HS-27A (cell line): Measurements from ENCODE around the gene POLR3K.

Source experiments
- DNase-seq: peaks from one replicate; pipeline ENCODE4 v3.0.0-alpha.2; 2012; ENCODE audit warnings: low read depth, missing footprints

Gene POLR3K

DNA sequence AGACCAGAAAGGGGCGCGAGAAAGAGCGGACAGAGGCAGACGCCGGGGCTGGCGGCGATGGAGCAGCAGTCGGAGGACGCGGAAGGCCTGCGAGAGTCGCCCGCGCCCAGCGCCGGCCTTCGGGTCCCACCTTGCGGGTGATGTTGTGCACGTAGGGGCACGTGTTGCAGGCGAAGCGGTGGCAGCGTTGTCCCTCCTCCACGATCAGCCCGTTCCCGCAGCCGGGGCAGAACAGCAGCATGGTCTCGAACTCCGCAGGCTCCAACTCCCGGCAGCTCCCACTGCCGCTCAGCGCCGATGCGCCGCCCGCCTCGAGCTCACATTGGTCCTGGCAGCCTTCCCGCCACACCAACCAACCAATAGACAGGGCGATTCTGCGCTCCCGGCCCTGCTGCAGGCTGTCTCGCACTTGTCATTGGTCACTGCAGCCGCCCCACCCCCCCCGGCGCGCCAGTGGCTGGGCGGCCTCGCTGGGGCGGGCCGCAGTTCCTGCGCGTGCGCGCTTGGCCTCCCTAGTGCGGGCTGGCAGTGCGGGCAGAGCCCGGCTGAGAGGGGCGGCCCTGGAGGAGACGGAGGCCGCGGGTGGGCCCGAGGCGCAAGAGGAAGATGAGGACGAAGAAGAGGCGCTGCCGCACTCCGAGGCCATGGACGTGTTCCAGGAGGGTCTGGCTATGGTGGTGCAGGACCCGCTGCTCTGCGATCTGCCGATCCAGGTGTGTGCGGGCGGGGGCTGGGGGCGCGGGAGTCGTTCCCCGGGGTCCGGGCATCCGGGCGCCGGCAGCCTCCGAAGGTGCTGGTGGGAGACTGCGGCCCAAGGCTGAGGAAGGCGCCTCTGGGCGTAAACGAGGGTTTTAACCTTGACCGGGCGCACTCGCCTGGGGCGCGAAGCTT lies at the start of gene POLR3K, which contains the start of gene SNRNP25:
Gene POLR3K (minus strand): TSS at position 263 of the 891 bp plus-strand sequence. CDS start 22 bp downstream, at position 241.
Gene SNRNP25 (plus strand): TSS at position 483 of the 891 bp plus-strand sequence. CDS start 189 bp downstream, at position 672.
- peak; percentile 86 for DNase-seq

- DNase-seq = no peak
These were observed 48.9 kb upstream of the POLR3K start for GRCh38 chr16:102060-102855.

DNA sequence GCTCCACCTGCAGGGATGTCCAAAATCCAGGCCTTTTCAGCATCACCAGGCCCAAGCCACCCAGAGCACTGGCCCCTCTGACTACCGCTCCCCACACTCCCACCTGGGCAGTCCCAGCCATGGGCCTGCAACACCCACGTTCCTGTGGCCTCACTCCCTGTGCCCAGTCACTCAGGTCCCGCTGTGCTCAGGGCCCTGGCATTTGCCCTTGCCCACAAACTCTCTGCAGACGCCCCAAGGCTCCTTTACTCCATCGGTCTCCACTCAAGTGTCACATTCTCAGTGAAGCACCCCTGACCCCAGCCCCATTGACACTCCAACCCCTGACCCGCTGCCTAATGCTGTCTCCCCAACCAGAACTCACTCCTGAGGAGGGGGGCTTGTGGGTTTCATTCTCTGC lies 48.2 kb upstream of the POLR3K start:
- no peak for DNase-seq

DNA sequence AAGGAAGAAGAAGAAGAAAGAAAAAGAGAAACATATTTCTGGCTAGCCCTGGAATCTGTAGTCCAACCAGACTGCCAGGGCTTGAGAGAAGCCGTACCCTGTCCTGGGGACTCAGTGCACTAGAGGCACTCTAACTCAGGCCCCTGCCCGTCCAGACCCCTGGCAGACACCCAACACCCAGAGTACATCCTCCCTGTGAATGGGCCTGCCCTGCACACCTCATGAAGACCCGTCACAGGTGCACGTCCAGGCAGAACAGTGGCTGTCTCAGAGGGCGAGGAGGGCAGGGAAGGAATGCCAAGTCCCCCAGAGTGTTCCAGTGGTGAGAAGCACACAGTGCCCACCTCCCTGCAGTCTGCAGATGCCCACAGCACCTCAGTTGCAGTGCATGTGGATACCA lies 47.6 kb upstream of the POLR3K start:
- DNase-seq = no peak

DNA sequence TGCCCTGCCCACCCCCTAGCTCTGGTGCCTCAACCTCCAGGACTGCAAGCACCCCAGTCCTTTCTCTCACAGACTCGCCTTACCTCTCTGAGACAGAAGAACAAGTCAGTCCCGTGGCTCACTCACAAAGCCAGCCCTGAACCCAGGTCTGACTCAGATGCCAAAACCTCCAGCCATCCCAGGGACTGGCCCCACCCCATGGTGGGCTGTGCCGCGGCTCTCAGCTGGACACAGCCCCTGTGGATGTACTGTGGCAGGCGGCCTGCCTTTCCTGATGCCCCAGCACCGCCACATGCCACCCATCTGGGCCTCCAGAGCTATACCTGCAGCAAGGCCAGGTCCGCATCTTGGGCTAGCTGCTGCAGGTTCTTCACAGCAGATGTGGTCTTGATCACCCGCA lies 44.4 kb upstream of the POLR3K start:
- DNase-seq = no peak

GRCh38 chr16:96935-97381 lies 43.5 kb upstream of the POLR3K start:
- DNase-seq = no peak

- no peak for DNase-seq
These were observed 41.5 kb upstream of the POLR3K start for GRCh38 chr16:94918-95265.

GRCh38 chr16:92431-93339 lies 39.3 kb upstream of the POLR3K start:
- no peak for DNase-seq

GRCh38 chr16:91484-91883 lies 38.1 kb upstream of the POLR3K start:
- no peak for DNase-seq

GRCh38 chr16:89391-90302 lies 36.2 kb upstream of the POLR3K start:
- no peak for DNase-seq

GRCh38 chr16:88613-89012 lies 35.2 kb upstream of the POLR3K start:
- DNase-seq = no peak

GRCh38 chr16:86483-86952 lies 33.1 kb upstream of the POLR3K start:
- DNase-seq = no peak

GRCh38 chr16:85865-86264 lies 32.5 kb upstream of the POLR3K start:
- DNase-seq = no peak

GRCh38 chr16:85407-85782 lies 32.0 kb upstream of the POLR3K start:
- DNase-seq = no peak

GRCh38 chr16:84718-85406 lies 31.5 kb upstream of the POLR3K start:
- DNase-seq = no peak

DNA sequence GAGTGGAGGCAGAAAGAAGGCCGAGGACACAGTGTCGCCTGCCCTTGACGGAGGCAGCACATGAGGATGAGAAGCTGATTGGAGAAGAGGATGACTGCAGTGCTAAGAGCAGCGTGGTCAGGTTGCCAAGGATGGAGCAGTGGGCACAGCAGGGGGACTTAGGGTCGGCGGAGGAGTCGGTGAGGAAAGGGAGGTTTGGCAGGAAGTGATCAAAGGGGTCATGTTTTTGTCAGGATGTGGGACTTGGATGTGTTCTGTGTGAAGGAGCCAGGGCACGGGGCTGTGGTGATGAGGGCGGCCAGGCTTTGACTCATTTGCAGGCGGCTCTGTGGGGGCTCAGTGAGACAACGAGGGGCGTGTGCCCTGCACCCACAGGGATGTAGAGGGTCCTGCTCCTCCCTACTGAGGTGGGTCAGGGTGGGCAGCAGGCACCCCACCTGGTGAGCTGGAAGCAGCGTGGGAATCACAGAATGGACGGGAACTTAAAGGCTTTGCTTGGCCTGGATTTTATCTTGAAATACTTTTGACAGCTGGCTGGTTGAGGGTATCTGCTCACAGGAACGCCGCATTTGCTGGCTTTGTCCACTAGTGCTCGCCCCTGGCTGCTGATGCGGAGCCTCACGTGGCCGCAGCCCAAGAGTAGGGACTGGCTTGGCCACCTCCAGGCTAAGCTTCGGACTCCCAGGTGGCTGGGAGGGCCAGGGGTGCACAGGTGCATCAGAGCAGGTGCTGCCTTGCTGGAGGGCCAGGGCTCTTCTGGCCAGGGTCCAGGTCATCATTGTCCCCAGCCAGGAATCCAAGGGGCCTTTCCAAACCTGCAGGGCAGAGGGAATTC lies 30.6 kb upstream of the POLR3K start:
- no peak for DNase-seq

DNA sequence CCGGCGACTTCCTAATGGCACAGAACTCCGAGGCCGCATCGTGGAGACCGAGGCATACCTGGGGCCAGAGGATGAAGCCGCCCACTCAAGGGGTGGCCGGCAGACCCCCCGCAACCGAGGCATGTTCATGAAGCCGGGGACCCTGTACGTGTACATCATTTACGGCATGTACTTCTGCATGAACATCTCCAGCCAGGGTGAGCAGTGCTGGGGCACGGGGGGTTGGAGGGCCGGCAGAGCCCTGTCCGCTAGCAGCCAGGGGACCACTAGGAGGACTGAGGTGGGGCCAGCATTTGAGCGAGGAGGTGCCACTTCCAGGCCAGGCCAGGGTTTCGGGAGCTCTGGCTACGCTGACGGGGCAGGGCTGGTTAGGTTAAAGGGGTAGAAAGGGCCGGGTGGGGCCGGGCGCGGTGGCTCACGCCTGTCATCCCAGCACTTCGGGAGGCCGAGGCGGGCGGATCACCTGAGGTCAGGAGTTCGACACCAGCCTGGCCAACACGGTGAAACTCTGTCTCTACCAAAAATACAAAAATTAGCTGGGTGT lies 29.7 kb upstream of the POLR3K start:
- DNase-seq = no peak

DNA sequence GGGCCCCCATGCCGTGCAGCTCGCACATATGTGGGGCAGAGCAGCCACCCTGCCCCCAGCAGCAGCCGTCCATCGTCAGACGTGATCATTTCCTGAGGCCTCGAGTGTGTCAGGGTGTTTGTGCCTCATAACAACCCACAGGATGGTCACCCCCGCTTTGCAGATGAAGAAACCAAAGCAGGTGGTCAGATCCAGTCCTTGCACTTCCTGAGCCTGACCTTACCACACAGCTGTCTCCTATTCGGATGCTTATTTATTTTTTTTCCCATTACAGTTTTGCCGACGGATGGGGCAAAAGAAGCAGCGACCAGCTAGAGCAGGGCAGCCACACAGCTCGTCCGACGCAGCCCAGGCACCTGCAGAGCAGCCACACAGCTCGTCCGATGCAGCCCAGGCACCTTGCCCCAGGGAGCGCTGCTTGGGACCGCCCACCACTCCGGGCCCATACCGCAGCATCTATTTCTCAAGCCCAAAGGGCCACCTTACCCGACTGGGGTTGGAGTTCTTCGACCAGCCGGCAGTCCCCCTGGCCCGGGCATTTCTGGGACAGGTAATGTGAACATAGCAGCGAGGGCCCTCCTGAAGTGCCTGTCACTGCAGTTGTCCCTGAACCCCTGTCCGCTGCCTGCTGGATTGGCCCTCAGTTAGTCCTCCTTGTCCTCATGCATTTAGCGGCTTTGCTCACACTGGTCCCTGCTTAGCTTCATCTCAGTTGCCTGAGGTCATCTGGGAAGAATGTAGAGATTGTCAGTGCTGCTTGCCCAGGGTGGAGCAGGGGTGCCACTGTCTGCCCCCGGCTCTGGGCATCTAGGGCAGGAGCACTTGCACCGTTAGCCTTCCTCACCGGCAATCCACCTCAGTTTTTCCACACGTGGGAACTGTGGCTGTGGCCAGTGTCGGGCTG lies 26.0 kb upstream of the POLR3K start:
- DNase-seq = no peak
